ENCODE data around the gene PTPN23.

Gene PTPN23

GRCh38 chr3:47370887-47371697, 9.7 kb upstream of the PTPN23 start:
- Histone ChIP-seq H3K9me3 (ENCODE audit: control insufficient read depth, low read length) (no peaks in the 10 kb centered on the region), H3K4me1 (ENCODE audit: control insufficient read depth, insufficient read depth, low read length, poor library complexity, severe bottlenecking) (no peaks in the 10 kb centered on the region), H3K27ac (ENCODE audit: low read depth, low read length, severe bottlenecking) (no peak overlapping the region), H3K36me3 (ENCODE audit: control insufficient read depth, insufficient read depth, low read length) (no peaks in the 10 kb centered on the region), H3K4me3 (ENCODE audit: extremely low read depth, insufficient read depth, low read length, poor library complexity, severe bottlenecking) (no peak overlapping the region)
- WGBS, 2 experiments (ENCODE audit: insufficient coverage in 2 of 2) = 61 to 80% methylated on average over 6 to 8 of the region's 13 CpGs

GRCh38 chr3:47374587-47374986, 6.2 kb upstream of the PTPN23 start:
- Histone ChIP-seq H3K27ac (ENCODE audit: low read depth, low read length, severe bottlenecking) (no peak overlapping the region), H3K36me3 (ENCODE audit: control insufficient read depth, insufficient read depth, low read length) (no peaks in the 10 kb centered on the region), H3K9me3 (ENCODE audit: control insufficient read depth, low read length) (no peaks in the 10 kb centered on the region), H3K4me1 (ENCODE audit: control insufficient read depth, insufficient read depth, low read length, poor library complexity, severe bottlenecking) (no peaks in the 10 kb centered on the region), H3K4me3 (ENCODE audit: extremely low read depth, insufficient read depth, low read length, poor library complexity, severe bottlenecking) (no peak overlapping the region)

DNA sequence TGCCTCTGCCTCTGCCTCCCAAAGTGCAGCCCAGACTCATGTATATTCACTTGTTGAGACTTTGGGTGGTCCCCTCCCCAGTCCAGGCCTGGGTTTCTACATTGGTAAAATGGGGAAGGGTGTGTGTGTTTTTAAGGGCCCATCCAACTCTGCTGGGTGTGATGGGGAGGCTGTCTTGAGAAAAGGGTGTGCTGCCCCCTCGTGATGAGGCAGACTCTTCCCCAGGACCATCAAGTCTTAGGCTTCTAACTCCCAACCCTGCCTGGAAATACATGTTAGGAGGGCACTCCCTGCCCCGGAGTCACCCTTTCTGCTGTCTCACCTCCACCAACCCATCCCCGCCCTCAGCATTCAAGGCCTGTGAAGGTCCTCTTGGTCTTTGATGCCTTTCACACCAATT, 4.4 kb upstream of the PTPN23 start:
- Histone ChIP-seq H3K4me1 (ENCODE audit: control insufficient read depth, insufficient read depth, low read length, poor library complexity, severe bottlenecking) (no peaks in the 10 kb centered on the region), H3K27ac (ENCODE audit: low read depth, low read length, severe bottlenecking) (no peak overlapping the region), H3K36me3 (ENCODE audit: control insufficient read depth, insufficient read depth, low read length) (no peaks in the 10 kb centered on the region), H3K9me3 (ENCODE audit: control insufficient read depth, low read length) (no peaks in the 10 kb centered on the region), H3K4me3 (ENCODE audit: extremely low read depth, insufficient read depth, low read length, poor library complexity, severe bottlenecking) (no peak overlapping the region)
- 72 to 84% methylated on average over 3 of the region's 3 CpGs for WGBS, 2 experiments (ENCODE audit: insufficient coverage in 2 of 2)

DNA sequence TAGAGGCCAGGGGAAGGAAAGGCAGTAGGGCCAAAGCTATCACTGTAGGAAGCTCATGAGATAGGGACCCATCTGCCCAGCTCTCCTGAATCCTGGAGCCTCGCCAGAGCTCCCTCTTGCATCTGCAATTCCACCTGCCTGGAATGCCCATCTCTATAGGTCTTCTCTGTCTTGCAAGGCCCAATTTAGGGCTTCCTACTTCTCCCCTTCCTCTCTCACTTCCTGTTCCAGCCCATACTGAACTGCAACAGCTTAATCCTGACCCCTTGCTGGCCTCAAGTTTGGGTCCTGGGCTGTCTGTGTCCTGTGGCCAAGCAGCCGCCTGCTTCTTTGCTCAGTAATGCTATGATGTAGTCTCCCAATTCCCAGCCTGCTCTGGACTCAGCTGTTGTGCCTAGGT, 3.6 kb upstream of the PTPN23 start:
- Histone ChIP-seq H3K36me3 (ENCODE audit: control insufficient read depth, insufficient read depth, low read length) (no peaks in the 10 kb centered on the region), H3K9me3 (ENCODE audit: control insufficient read depth, low read length) (no peaks in the 10 kb centered on the region), H3K4me3 (ENCODE audit: extremely low read depth, insufficient read depth, low read length, poor library complexity, severe bottlenecking) (no peak overlapping the region), H3K4me1 (ENCODE audit: control insufficient read depth, insufficient read depth, low read length, poor library complexity, severe bottlenecking) (peaks cover 4% of the 10 kb centered on the region), H3K27ac (ENCODE audit: low read depth, low read length, severe bottlenecking) (no peak overlapping the region)
- WGBS, 2 experiments (ENCODE audit: insufficient coverage in 2 of 2) = 92% methylated on average over 2 of the region's 2 CpGs

GRCh38 chr3:47378869-47379268, 2.0 kb upstream of the PTPN23 start:
- Histone ChIP-seq H3K27ac (ENCODE audit: low read depth, low read length, severe bottlenecking) (no peak overlapping the region), H3K4me1 (ENCODE audit: control insufficient read depth, insufficient read depth, low read length, poor library complexity, severe bottlenecking) (peaks cover 8% of the 10 kb centered on the region), H3K36me3 (ENCODE audit: control insufficient read depth, insufficient read depth, low read length) (peaks cover 5% of the 10 kb centered on the region), H3K9me3 (ENCODE audit: control insufficient read depth, low read length) (no peaks in the 10 kb centered on the region), H3K4me3 (ENCODE audit: extremely low read depth, insufficient read depth, low read length, poor library complexity, severe bottlenecking) (no peak overlapping the region)

DNA sequence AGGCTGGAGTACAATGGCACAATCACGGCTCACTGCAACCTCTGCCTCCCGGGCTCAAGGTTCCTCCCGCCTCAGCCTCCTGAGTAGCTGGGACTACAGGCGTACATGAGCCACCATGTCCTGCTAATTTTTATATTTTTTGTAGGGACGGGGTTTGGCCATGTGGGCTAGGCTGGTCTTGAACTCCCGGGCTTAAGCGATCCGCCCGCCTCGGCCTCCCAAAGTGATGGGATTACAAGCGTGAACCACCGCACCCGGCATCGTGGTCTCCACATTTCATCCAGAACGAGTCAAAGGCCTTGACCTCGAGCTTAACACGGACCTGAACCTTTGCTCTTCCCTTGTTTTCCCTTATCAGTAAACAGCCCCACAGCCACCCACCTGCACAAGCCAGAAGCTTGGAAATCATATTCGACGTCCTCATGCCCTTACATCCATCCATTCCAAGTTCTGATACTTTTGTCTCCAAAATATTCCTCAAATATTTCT, 1.4 kb upstream of the PTPN23 start:
- no peaks in the 10 kb centered on the region for H3K9me3 ChIP-seq (ENCODE audit: control insufficient read depth, low read length)
- 87 to 94% methylated on average over 17 to 19 of the region's 19 CpGs for WGBS, 2 experiments (ENCODE audit: insufficient coverage in 2 of 2)
- peaks cover 7% of the 10 kb centered on the region for H3K36me3 ChIP-seq (ENCODE audit: control insufficient read depth, insufficient read depth, low read length)
- peak overlapping the region; percentile 95 for H3K4me3 ChIP-seq (ENCODE audit: extremely low read depth, insufficient read depth, low read length, poor library complexity, severe bottlenecking)
- peaks cover 8% of the 10 kb centered on the region for H3K4me1 ChIP-seq (ENCODE audit: control insufficient read depth, insufficient read depth, low read length, poor library complexity, severe bottlenecking)
- no peak overlapping the region for H3K27ac ChIP-seq (ENCODE audit: low read depth, low read length, severe bottlenecking)

DNA sequence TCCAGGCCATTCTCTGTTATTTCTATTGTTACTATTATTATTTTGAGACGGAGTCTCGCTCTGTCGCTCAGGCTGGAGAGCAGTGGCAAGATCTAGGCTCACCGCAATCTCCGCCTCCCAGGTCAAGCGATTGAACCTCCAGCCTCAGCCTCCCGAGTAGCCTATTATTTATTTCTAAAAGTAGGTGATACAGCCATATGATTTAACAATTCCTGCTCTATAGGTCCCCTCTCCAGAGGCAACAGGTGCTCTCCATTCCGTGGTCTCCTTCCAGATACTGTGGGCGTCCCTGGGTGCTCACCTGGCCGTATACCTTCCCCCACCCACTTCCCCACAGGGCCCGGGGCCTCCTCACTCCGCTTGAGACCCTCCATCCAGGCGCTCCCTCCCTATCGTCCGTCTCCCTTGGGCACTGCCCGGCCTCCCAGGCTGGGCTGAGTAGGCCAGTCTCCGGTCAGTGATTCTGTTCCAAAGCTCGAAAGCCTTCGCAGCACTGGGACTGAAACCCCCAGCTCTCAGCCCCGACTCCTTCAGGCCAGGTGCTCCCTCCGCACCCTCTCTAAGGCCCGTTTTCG, 708 bp upstream of the PTPN23 start:
- 0 to 6% methylated on average over 14 to 15 of the region's 23 CpGs for WGBS, 2 experiments (ENCODE audit: insufficient coverage in 2 of 2)
- peak overlapping the region; percentile 95 for H3K4me3 ChIP-seq (ENCODE audit: extremely low read depth, insufficient read depth, low read length, poor library complexity, severe bottlenecking)
- no peaks in the 10 kb centered on the region for H3K9me3 ChIP-seq (ENCODE audit: control insufficient read depth, low read length)
- peaks cover 8% of the 10 kb centered on the region for H3K4me1 ChIP-seq (ENCODE audit: control insufficient read depth, insufficient read depth, low read length, poor library complexity, severe bottlenecking)
- peaks cover 14% of the 10 kb centered on the region for H3K36me3 ChIP-seq (ENCODE audit: control insufficient read depth, insufficient read depth, low read length)
- H3K27ac ChIP-seq (ENCODE audit: low read depth, low read length, severe bottlenecking) = peak overlapping the region; percentile 98

DNA sequence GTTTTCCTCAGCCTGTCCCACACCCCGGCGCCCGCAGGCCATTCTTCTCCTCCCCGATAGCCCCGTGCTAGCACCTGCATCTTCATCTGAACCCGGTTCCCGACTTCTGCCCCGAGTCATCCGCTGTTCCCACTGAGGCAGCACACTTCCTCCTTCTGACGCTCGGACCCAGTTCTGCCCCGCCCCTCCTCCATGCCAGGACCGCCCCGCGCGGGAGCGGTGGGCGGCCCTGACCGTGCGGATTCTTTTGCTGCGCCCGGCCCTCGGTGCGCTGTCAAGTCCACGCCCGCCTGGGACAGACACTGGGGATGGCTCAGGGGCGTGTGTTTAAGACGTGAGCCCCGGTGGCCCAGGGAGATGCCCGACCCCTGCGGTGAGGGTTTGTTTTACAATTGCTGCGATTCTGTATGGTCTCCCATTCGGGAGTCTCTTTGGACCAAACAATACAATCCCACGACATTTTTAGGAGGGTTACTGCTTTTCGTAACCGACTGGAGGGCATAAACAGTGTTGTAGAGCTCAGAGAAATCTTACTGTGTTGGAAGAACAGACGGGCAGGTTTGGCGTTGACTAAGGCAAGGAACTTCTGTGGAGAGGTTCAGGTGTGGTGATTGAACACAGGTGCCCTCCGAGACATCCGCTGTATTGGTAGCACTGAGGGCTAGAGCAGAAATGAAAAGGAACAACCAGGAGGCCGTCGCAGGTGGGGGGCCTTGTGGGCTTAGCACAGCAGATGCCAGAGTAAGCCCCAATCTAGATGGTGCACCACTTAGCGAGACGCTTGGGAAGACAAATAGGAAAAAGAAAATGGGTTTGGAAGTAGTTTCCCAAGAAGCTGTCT, 716 bp downstream of the PTPN23 start:
- Histone ChIP-seq H3K27ac (ENCODE audit: low read depth, low read length, severe bottlenecking) (peak overlapping the region; percentile 98), H3K9me3 (ENCODE audit: control insufficient read depth, low read length) (no peaks in the 10 kb centered on the region), H3K4me3 (ENCODE audit: extremely low read depth, insufficient read depth, low read length, poor library complexity, severe bottlenecking) (peak overlapping the region; percentile 95), H3K4me1 (ENCODE audit: control insufficient read depth, insufficient read depth, low read length, poor library complexity, severe bottlenecking) (peaks cover 8% of the 10 kb centered on the region), H3K36me3 (ENCODE audit: control insufficient read depth, insufficient read depth, low read length) (peaks cover 22% of the 10 kb centered on the region)
- WGBS, 2 experiments (ENCODE audit: insufficient coverage in 2 of 2) = 5 to 15% methylated on average over 20 to 37 of the region's 44 CpGs

DNA sequence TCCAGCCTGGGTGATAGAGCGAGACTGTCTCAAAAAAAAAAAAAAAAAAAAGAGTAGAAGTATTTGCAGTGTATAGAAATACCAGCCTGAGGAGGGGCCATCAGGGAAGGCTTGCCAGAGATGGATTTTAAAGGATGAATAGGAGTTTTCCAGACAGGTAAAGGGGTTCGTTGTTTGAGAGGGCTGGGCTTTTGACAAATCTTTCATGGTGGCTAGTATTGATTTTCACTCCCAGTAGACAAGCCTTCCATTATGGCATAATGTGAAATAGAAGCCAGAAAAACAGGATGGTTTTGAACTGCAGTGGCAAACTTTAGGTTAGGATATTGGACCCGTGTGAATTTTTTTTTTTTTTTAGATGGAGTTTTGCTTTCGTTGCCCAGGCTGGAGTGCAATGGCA, 3.6 kb downstream of the PTPN23 start:
- no peak overlapping the region for H3K27ac ChIP-seq (ENCODE audit: low read depth, low read length, severe bottlenecking)

GRCh38 chr3:47385007-47385406, 4.2 kb downstream of the PTPN23 start:
- peaks cover 8% of the 10 kb centered on the region for H3K4me1 ChIP-seq (ENCODE audit: control insufficient read depth, insufficient read depth, low read length, poor library complexity, severe bottlenecking)
- H3K36me3 ChIP-seq (ENCODE audit: control insufficient read depth, insufficient read depth, low read length) = peaks cover 45% of the 10 kb centered on the region
- H3K27ac ChIP-seq (ENCODE audit: low read depth, low read length, severe bottlenecking) = no peak overlapping the region
- WGBS, 2 experiments (ENCODE audit: insufficient coverage in 2 of 2) = 93 to 94% methylated on average over 4 of the region's 4 CpGs
- no peaks in the 10 kb centered on the region for H3K9me3 ChIP-seq (ENCODE audit: control insufficient read depth, low read length)
- H3K4me3 ChIP-seq (ENCODE audit: extremely low read depth, insufficient read depth, low read length, poor library complexity, severe bottlenecking) = no peak overlapping the region

More for the DNA sequence above, 3.6 kb downstream of the PTPN23 start:
- Histone ChIP-seq H3K36me3 (ENCODE audit: control insufficient read depth, insufficient read depth, low read length) (peaks cover 45% of the 10 kb centered on the region), H3K4me3 (ENCODE audit: extremely low read depth, insufficient read depth, low read length, poor library complexity, severe bottlenecking) (no peak overlapping the region), H3K9me3 (ENCODE audit: control insufficient read depth, low read length) (no peaks in the 10 kb centered on the region), H3K4me1 (ENCODE audit: control insufficient read depth, insufficient read depth, low read length, poor library complexity, severe bottlenecking) (peaks cover 8% of the 10 kb centered on the region)
- WGBS, 2 experiments (ENCODE audit: insufficient coverage in 2 of 2) = 100% methylated on average over 2 of the region's 4 CpGs; no CpG with 5 or more reads in 1 of the 2 experiments

Data from mesodermal cell (in vitro differentiated cells).